Keratinocyte (primary cell): ENCODE results near the gene SEMA3A. TPM values are rescaled to one million over a fixed set of nuclear protein-coding genes. Genes with fewer than 3 reads are reported as not detected.

Experiments
- DNase-seq: peaks from one replicate; pipeline ENCODE4 v3.0.0-alpha.2; 2011; ENCODE audit warnings: low read depth, missing footprints, low spot score
- FAIRE-seq: peaks from 2 replicates; lab custom pipeline; 2011; peaks lifted over from hg19 to GRCh38; lab: Jason Lieb, UNC
- H2AFZ ChIP-seq: 2 replicates; pipeline ENCODE4 v1.6.0; 2012; ENCODE audit warnings: low read length, control low read depth, inconsistent platforms; ENCODE audit not compliant: control insufficient read depth
- H3K27ac ChIP-seq: 2 replicates; pipeline ENCODE4 v1.5.1; 2011; ENCODE audit warnings: low read length; ENCODE audit not compliant: control insufficient read depth, insufficient read depth
- H3K27me3 ChIP-seq: 3 replicates; pipeline ENCODE4 v1.6.0; 2011; ENCODE audit warnings: low read length; ENCODE audit not compliant: control insufficient read depth, insufficient read depth; ENCODE audit errors: extremely low read depth
- H3K36me3 ChIP-seq, 2 experiments: 2 replicates in 1 of 2; 3 replicates in 1 of 2; pipeline ENCODE4 v1.5.1; 2011; ENCODE audit warnings: low read length in 2 of 2, mild to moderate bottlenecking in 1 of 2; ENCODE audit not compliant: control insufficient read depth in 2 of 2, insufficient read depth in 2 of 2; ENCODE audit errors: extremely low read depth in 1 of 2
- H3K4me1 ChIP-seq: 3 replicates; pipeline ENCODE4 v1.5.1; 2011; ENCODE audit warnings: low read length; ENCODE audit not compliant: control insufficient read depth, insufficient read depth; ENCODE audit errors: extremely low read depth
- H3K4me2 ChIP-seq: 3 replicates; pipeline ENCODE4 v1.6.0; 2011; ENCODE audit warnings: low read depth, low read length; ENCODE audit not compliant: control insufficient read depth, insufficient read depth; ENCODE audit errors: extremely low read depth
- H3K4me3 ChIP-seq, 3 experiments: fragments of 200-600 bp in 1 of 3; sonication (generic) in 1 of 3; 2 replicates in 2 of 3; 3 replicates in 1 of 3; pipeline ENCODE4 v1.5.1; 2011 to 2016; ENCODE audit warnings: low read length in 3 of 3, mild to moderate bottlenecking in 3 of 3, control low read depth in 2 of 3, inconsistent platforms in 1 of 3, low read depth in 1 of 3, mixed read lengths in 1 of 3, mixed run types in 1 of 3, moderate library complexity in 1 of 3; ENCODE audit not compliant: control insufficient read depth in 2 of 3, insufficient read depth in 2 of 3; ENCODE audit errors: extremely low read depth in 1 of 3
- H3K79me2 ChIP-seq: 2 replicates; pipeline ENCODE4 v1.6.0; 2012; ENCODE audit warnings: low read length; ENCODE audit not compliant: control insufficient read depth, insufficient read depth
- H3K9ac ChIP-seq: 3 replicates; pipeline ENCODE4 v1.6.0; 2011; ENCODE audit warnings: low read length; ENCODE audit not compliant: control insufficient read depth, insufficient read depth; ENCODE audit errors: extremely low read depth
- H3K9me1 ChIP-seq: 3 replicates; pipeline ENCODE4 v1.6.0; 2011; ENCODE audit warnings: low read length; ENCODE audit not compliant: control insufficient read depth, insufficient read depth; ENCODE audit errors: extremely low read depth
- H3K9me3 ChIP-seq: 2 replicates; pipeline ENCODE4 v1.5.1; 2012; ENCODE audit warnings: low read depth, low read length; ENCODE audit not compliant: control insufficient read depth
- H4K20me1 ChIP-seq: 3 replicates; pipeline ENCODE4 v1.6.0; 2011; ENCODE audit warnings: low read length; ENCODE audit not compliant: control insufficient read depth, insufficient read depth; ENCODE audit errors: extremely low read depth
- CTCF ChIP-seq, 3 experiments: IDR thresholded peaks in 1 of 3; conservative IDR thresholded peaks in 1 of 3; optimal IDR thresholded peaks in 1 of 3; 2 replicates in 2 of 3; 3 replicates in 1 of 3; pipeline versions ENCODE3 to v1.5.1; 2011; ENCODE audit warnings: low read length in 3 of 3, mild to moderate bottlenecking in 3 of 3, moderate library complexity in 2 of 3, control low read depth in 1 of 3, inconsistent platforms in 1 of 3; ENCODE audit not compliant: insufficient read depth in 2 of 3; ENCODE audit errors: extremely low read depth in 1 of 3
- EZH2 ChIP-seq: IDR thresholded peaks from one replicate; pipeline ENCODE4 v1.6.1; 2012; ENCODE audit warnings: inconsistent platforms, mild to moderate bottlenecking, low read length, moderate library complexity
- dilution Hi-C: fragments of 300-500 bp; cut with MboI; formaldehyde crosslinking; loops from one replicate; pipeline ENCODE4 v1.7.0; 2020; ENCODE audit warnings: low sequenced_read_pairs; ENCODE audit not compliant: extremely low pct_ligation_motif_present
- polyA plus RNA-seq, 5 experiments: library from polyadenylated mRNA; depleted of rRNA in 3 of 5; stranded (reverse) in 3 of 5; stranded (forward) in 1 of 5; unstranded in 1 of 5; fragments of >200 nt; gene quantifications; 1 replicate in 1 of 5; 2 replicates in 3 of 5; 3 replicates in 1 of 5; pipeline versions ENCODE4 v1.2.1 to v1.2.3, GENCODE V29; 2011 to 2012; ENCODE audit warnings: missing spikeins in 2 of 5, low read depth in 1 of 5, low replicate concordance in 1 of 5

Gene SEMA3A
- polyA plus RNA-seq, 1 donor (not counting 4 experiments of a cell fraction or from before 2014, with no cell fraction given): 2.1 TPM

GRCh38 chr7:84013616-84014240 is 180.9 kb downstream of the SEMA3A start:
- no peaks in the 10 kb centered on the region for H3K36me3 ChIP-seq
- dilution Hi-C loops: no loop called here
- DNase-seq (no peak), FAIRE-seq (no peak)
- no peaks in the 10 kb centered on the region for H3K9me1 ChIP-seq
- H3K4me1 ChIP-seq: no peaks in the 10 kb centered on the region
- H3K27ac ChIP-seq: no peak overlapping the region
- H3K4me2 ChIP-seq: no peak overlapping the region
- no peaks in the 10 kb centered on the region for H3K9me3 ChIP-seq
- H2AFZ ChIP-seq: no peak overlapping the region
- H3K79me2 ChIP-seq: no peaks in the 10 kb centered on the region
- TF ChIP-seq CTCF (optimal IDR thresholded peaks at IDR 0.05 in 1 of 3, IDR thresholded peaks at IDR 0.05 in 1 of 3, conservative IDR thresholded peaks at IDR 0.05 in 1 of 3; ENCODE audit: extremely low read depth in 1 of 3, insufficient read depth in 2 of 3, low read length in 3 of 3): no peak
- TF ChIP-seq EZH2: no peak
- no peak overlapping the region for H3K9ac ChIP-seq
- no peak overlapping the region for H3K4me3 ChIP-seq
- H3K27me3 ChIP-seq: no peaks in the 10 kb centered on the region
- no peaks in the 10 kb centered on the region for H4K20me1 ChIP-seq

DNA sequence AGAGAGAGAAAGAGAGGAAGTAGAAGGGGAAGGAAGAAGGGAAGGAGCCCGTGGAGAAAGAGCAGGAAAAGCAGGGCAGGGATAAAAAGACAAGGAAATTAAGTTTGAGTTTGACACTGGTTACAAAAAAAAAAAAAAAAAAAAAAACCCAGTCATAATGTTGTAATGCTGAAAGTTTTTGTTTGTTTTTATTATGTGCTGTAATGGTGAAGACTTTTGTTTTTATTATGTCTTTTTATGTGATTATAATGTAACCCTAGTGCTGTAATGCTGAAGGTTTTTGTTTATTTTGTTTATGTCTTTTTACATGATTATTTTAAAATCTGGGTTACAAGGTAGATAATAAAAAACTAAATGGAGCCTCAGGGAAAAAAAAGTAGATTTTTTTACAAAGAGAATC is 184.8 kb downstream of the SEMA3A start:
- TF ChIP-seq EZH2 (no peak), CTCF (optimal IDR thresholded peaks at IDR 0.05 in 1 of 3, IDR thresholded peaks at IDR 0.05 in 1 of 3, conservative IDR thresholded peaks at IDR 0.05 in 1 of 3; ENCODE audit: extremely low read depth in 1 of 3, insufficient read depth in 2 of 3, low read length in 3 of 3) (no peak)
- no peak overlapping the region for H3K4me2 ChIP-seq
- no peaks in the 10 kb centered on the region for H3K79me2 ChIP-seq
- dilution Hi-C loops: no loop called here
- H3K9ac ChIP-seq: no peak overlapping the region
- H3K9me1 ChIP-seq: no peaks in the 10 kb centered on the region
- no peaks in the 10 kb centered on the region for H4K20me1 ChIP-seq
- no peak for DNase-seq
- no peaks in the 10 kb centered on the region for H3K36me3 ChIP-seq
- H3K4me3 ChIP-seq: no peak overlapping the region
- no peak overlapping the region for H2AFZ ChIP-seq
- no peaks in the 10 kb centered on the region for H3K9me3 ChIP-seq
- FAIRE-seq: no peak
- H3K27ac ChIP-seq: no peak overlapping the region
- no peaks in the 10 kb centered on the region for H3K4me1 ChIP-seq
- no peaks in the 10 kb centered on the region for H3K27me3 ChIP-seq
